Measurements from ENCODE around the gene SPP2. TPM values are rescaled to one million over a fixed set of nuclear protein-coding genes. Genes with fewer than 3 reads are reported as not detected.

Gene SPP2
- total and polyA plus RNA-seq, 2 experiments from 2014 or later: 71.4 to 78.5 TPM

GRCh38 chr2:234091883-234092282 is 41.4 kb downstream of the SPP2 start:
- Histone ChIP-seq H2AFZ (no peak overlapping the region), H3K27ac (no peak overlapping the region), H3K27me3 (no peaks in the 10 kb centered on the region), H3K9me3 (ENCODE audit: low read depth) (no peaks in the 10 kb centered on the region), H4K20me1 (ENCODE audit: insufficient read depth, poor library complexity, severe bottlenecking) (no peaks in the 10 kb centered on the region), H3K79me2 (no peaks in the 10 kb centered on the region), H3K4me1 (ENCODE audit: insufficient read depth) (no peaks in the 10 kb centered on the region), H3K4me3 (no peak overlapping the region), H3K9me2 (replicated peaks; ENCODE audit: insufficient read depth) (no peaks in the 10 kb centered on the region), H3K4me2 (no peak overlapping the region), H3K36me3 (replicated peaks; ENCODE audit: insufficient read depth, low read depth) (no peaks in the 10 kb centered on the region)
- no peak for TF ChIP-seq EZH2phosphoT487 (IDR thresholded peaks at IDR 0.05; ENCODE audit: low read depth, severe bottlenecking, unreplicated experiment)
- no peak for DNase-seq (ENCODE audit: low spot score)
- 74% methylated on average over 7 of the region's 7 CpGs for WGBS (ENCODE audit: low lambda C conversion rate, missing lambda C conversion rate)

GRCh38 chr2:234092344-234092743 is 41.8 kb downstream of the SPP2 start:
- Histone ChIP-seq H3K27me3 (no peaks in the 10 kb centered on the region), H3K36me3 (replicated peaks; ENCODE audit: insufficient read depth, low read depth) (no peaks in the 10 kb centered on the region), H3K4me1 (ENCODE audit: insufficient read depth) (no peaks in the 10 kb centered on the region), H3K79me2 (no peaks in the 10 kb centered on the region), H3K9me3 (ENCODE audit: low read depth) (no peaks in the 10 kb centered on the region), H4K20me1 (ENCODE audit: insufficient read depth, poor library complexity, severe bottlenecking) (no peaks in the 10 kb centered on the region), H3K27ac (no peak overlapping the region), H2AFZ (no peak overlapping the region), H3K4me2 (no peak overlapping the region), H3K9me2 (replicated peaks; ENCODE audit: insufficient read depth) (no peaks in the 10 kb centered on the region), H3K4me3 (no peak overlapping the region)
- no peak for TF ChIP-seq EZH2phosphoT487 (IDR thresholded peaks at IDR 0.05; ENCODE audit: low read depth, severe bottlenecking, unreplicated experiment)
- TF ChIP-seq EZH2 (IDR thresholded peaks at IDR 0.05; ENCODE audit: borderline replicate concordance): no peak
- no peak for TF ChIP-seq CTCF (IDR thresholded peaks at IDR 0.05; ENCODE audit: poor library complexity)
- WGBS (ENCODE audit: low lambda C conversion rate, missing lambda C conversion rate): 72% methylated on average over 3 of the region's 3 CpGs
- DNase-seq (ENCODE audit: low spot score): no peak

GRCh38 chr2:234095301-234095700 is 44.8 kb downstream of the SPP2 start:
- TF ChIP-seq CTCF (IDR thresholded peaks at IDR 0.05; ENCODE audit: poor library complexity) (no peak), EZH2phosphoT487 (IDR thresholded peaks at IDR 0.05; ENCODE audit: low read depth, severe bottlenecking, unreplicated experiment) (no peak), EZH2 (IDR thresholded peaks at IDR 0.05; ENCODE audit: borderline replicate concordance) (no peak)
- Histone ChIP-seq H3K4me1 (ENCODE audit: insufficient read depth) (no peaks in the 10 kb centered on the region), H3K27ac (no peak overlapping the region), H2AFZ (no peak overlapping the region), H3K4me2 (no peak overlapping the region), H3K36me3 (replicated peaks; ENCODE audit: insufficient read depth, low read depth) (no peaks in the 10 kb centered on the region), H3K79me2 (no peaks in the 10 kb centered on the region), H3K27me3 (no peaks in the 10 kb centered on the region), H3K9me3 (ENCODE audit: low read depth) (no peaks in the 10 kb centered on the region), H4K20me1 (ENCODE audit: insufficient read depth, poor library complexity, severe bottlenecking) (no peaks in the 10 kb centered on the region), H3K4me3 (no peak overlapping the region), H3K9me2 (replicated peaks; ENCODE audit: insufficient read depth) (no peaks in the 10 kb centered on the region)
- WGBS (ENCODE audit: low lambda C conversion rate, missing lambda C conversion rate): 85% methylated on average over 5 of the region's 5 CpGs
- DNase-seq (ENCODE audit: low spot score): no peak

GRCh38 chr2:234096164-234096563 is 45.7 kb downstream of the SPP2 start:
- Histone ChIP-seq H3K27ac (no peak overlapping the region), H3K27me3 (no peaks in the 10 kb centered on the region), H4K20me1 (ENCODE audit: insufficient read depth, poor library complexity, severe bottlenecking) (no peaks in the 10 kb centered on the region), H3K4me2 (no peak overlapping the region), H2AFZ (no peak overlapping the region), H3K9me3 (ENCODE audit: low read depth) (no peaks in the 10 kb centered on the region), H3K79me2 (no peaks in the 10 kb centered on the region), H3K36me3 (replicated peaks; ENCODE audit: insufficient read depth, low read depth) (no peaks in the 10 kb centered on the region), H3K4me3 (no peak overlapping the region), H3K4me1 (ENCODE audit: insufficient read depth) (no peaks in the 10 kb centered on the region), H3K9me2 (replicated peaks; ENCODE audit: insufficient read depth) (no peaks in the 10 kb centered on the region)
- TF ChIP-seq CTCF (IDR thresholded peaks at IDR 0.05; ENCODE audit: poor library complexity) (no peak), EZH2 (IDR thresholded peaks at IDR 0.05; ENCODE audit: borderline replicate concordance) (no peak), EZH2phosphoT487 (IDR thresholded peaks at IDR 0.05; ENCODE audit: low read depth, severe bottlenecking, unreplicated experiment) (no peak)
- DNase-seq (ENCODE audit: low spot score): no peak
- WGBS (ENCODE audit: low lambda C conversion rate, missing lambda C conversion rate): 96% methylated on average over 19 of the region's 52 CpGs
